GM19324 (cell line): Measurements from ENCODE around the gene VCL.
"Not testable (repeated sequence)": the region's sequence is repeated elsewhere in the genome, so short reads cannot be mapped to it uniquely, and the experiment has no call there.

Experiments used
- ATAC-seq: cut with Tn5 transposase; IDR thresholded peaks from one replicate; pipeline ENCODE4 v1.9.1; 2021; ENCODE audit warnings: mild to moderate bottlenecking, moderate library complexity; ENCODE audit not compliant: unreplicated experiment, low FRiP score

VCL gene

GRCh38 chr10:74000892-74001669 is 3.2 kb downstream of the VCL start:
- no peak for ATAC-seq

- ATAC-seq, result no peak
Observed at GRCh38 chr10:74006269-74006668, 8.4 kb downstream of the VCL start.

GRCh38 chr10:74008212-74008731 is 10.4 kb downstream of the VCL start:
- ATAC-seq, result no peak

GRCh38 chr10:74011017-74011416 is 13.1 kb downstream of the VCL start:
- no peak for ATAC-seq

- ATAC-seq, result no peak
Observed at GRCh38 chr10:74011770-74012169, 13.9 kb downstream of the VCL start.

GRCh38 chr10:74012480-74012879 is 14.6 kb downstream of the VCL start:
- no peak for ATAC-seq

- ATAC-seq, result no peak
Observed at GRCh38 chr10:74013004-74013403, 15.1 kb downstream of the VCL start.

- not testable (repeated sequence) for ATAC-seq
Observed at GRCh38 chr10:74014574-74014973, 16.7 kb downstream of the VCL start.

GRCh38 chr10:74018241-74018640 is 20.3 kb downstream of the VCL start:
- ATAC-seq, result no peak

- no peak for ATAC-seq
Observed at GRCh38 chr10:74021248-74022055, 23.5 kb downstream of the VCL start.

GRCh38 chr10:74022926-74023629 is 25.2 kb downstream of the VCL start:
- ATAC-seq, result no peak

GRCh38 chr10:74024600-74024999 is 26.7 kb downstream of the VCL start:
- ATAC-seq, result no peak

- ATAC-seq, result no peak
Observed at GRCh38 chr10:74025380-74025978, 27.6 kb downstream of the VCL start.

- ATAC-seq, result no peak
Observed at GRCh38 chr10:74026428-74027015, 28.6 kb downstream of the VCL start.

- ATAC-seq, result no peak
Observed at GRCh38 chr10:74027702-74028101, 29.8 kb downstream of the VCL start.

GRCh38 chr10:74029943-74030342 is 32.0 kb downstream of the VCL start:
- no peak for ATAC-seq

GRCh38 chr10:74032208-74032607 is 34.3 kb downstream of the VCL start:
- ATAC-seq, result not testable (repeated sequence)

GRCh38 chr10:74032900-74033655 is 35.2 kb downstream of the VCL start:
- no peak for ATAC-seq

GRCh38 chr10:74033702-74034101 is 35.8 kb downstream of the VCL start:
- ATAC-seq, result no peak
